BLaER1 treated with 17β-estradiol and CSF1 and Interleukin-3, amounts not matched to agents 10 nM and 100 nM (cell line): ENCODE results near the gene AFF1.

Source experiments
- H3K27ac ChIP-seq, 11 experiments: shearing (Covaris generic); formaldehyde crosslinking; 2 replicates each; pipeline ENCODE4 v1.8.1; 2022
- H3K27me3 ChIP-seq, 11 experiments: shearing (Covaris generic); formaldehyde crosslinking; 2 replicates each; pipeline ENCODE4 v1.8.1; 2022
- H3K36me3 ChIP-seq, 11 experiments: shearing (Covaris generic); formaldehyde crosslinking; 2 replicates each; pipeline ENCODE4 v1.8.1; 2022
- H3K4me1 ChIP-seq, 10 experiments: shearing (Covaris generic); formaldehyde crosslinking; 2 replicates each; pipeline ENCODE4 v1.8.1; 2022
- H3K4me2 ChIP-seq, 11 experiments: shearing (Covaris generic); formaldehyde crosslinking; 2 replicates each; pipeline ENCODE4 v1.8.1; 2022
- H3K4me3 ChIP-seq, 10 experiments: shearing (Covaris generic); formaldehyde crosslinking; 2 replicates each; pipeline ENCODE4 v1.8.1; 2022
- H3K9ac ChIP-seq, 11 experiments: shearing (Covaris generic); formaldehyde crosslinking; 2 replicates each; pipeline ENCODE4 v1.8.1; 2022
- H3K9me3 ChIP-seq, 11 experiments: shearing (Covaris generic); formaldehyde crosslinking; replicated peaks in 1 of 11; 2 replicates each; pipeline ENCODE4 v1.8.1; 2022
- H4K20me1 ChIP-seq, 11 experiments: shearing (Covaris generic); formaldehyde crosslinking; 2 replicates each; pipeline ENCODE4 v1.8.1; 2022
- Cebpa-rat ChIP-seq, 11 experiments: shearing (Covaris generic); IDR thresholded peaks; 2 replicates each; pipeline ENCODE4 v1.8.1; 2022

Gene AFF1

GRCh38 chr4:87037671-87038334, 103.0 kb downstream of the AFF1 start:
- H3K27ac ChIP-seq: peak overlapping the region in 10 of 11 experiments; percentile 10 to 49 (median 27); a peak in 14 of 22 replicates

GRCh38 chr4:87038837-87039615, 104.2 kb downstream of the AFF1 start:
- peak overlapping the region in 7 of 11 experiments; percentile 10 to 49 (median 26); a peak in 13 of 22 replicates for H3K27ac ChIP-seq
- H4K20me1 ChIP-seq: peaks cover 99 to 100% (median 100%) of the 10 kb centered on the region in 11 experiments
- peak overlapping the region in 1 of 11 experiments; percentile 11; a peak in 4 of 22 replicates for H3K9ac ChIP-seq
- peak overlapping the region; percentile 54 to 76 (median 69) for H3K4me2 ChIP-seq
- H3K9me3 ChIP-seq: no peaks in the 10 kb centered on the region
- H3K27me3 ChIP-seq: no peaks in the 10 kb centered on the region
- TF ChIP-seq Cebpa-rat (IDR thresholded peaks at IDR 0.05): no peak
- H3K4me1 ChIP-seq: peaks cover 81 to 100% (median 98%) of the 10 kb centered on the region in 10 experiments
- peaks cover 0 to 31% (median 13%) of the 10 kb centered on the region in 11 experiments; a peak in 11 of 22 replicates for H3K36me3 ChIP-seq
- no peak overlapping the region for H3K4me3 ChIP-seq

More at GRCh38 chr4:87037671-87038334, 103.0 kb downstream of the AFF1 start:
- H3K9me3 ChIP-seq: no peaks in the 10 kb centered on the region
- TF ChIP-seq Cebpa-rat (IDR thresholded peaks at IDR 0.05): no peak
- H3K4me1 ChIP-seq: peaks cover 84 to 100% (median 96%) of the 10 kb centered on the region in 10 experiments
- no peaks in the 10 kb centered on the region for H3K27me3 ChIP-seq
- H3K4me2 ChIP-seq: peak overlapping the region; percentile 54 to 76 (median 69)
- peaks cover 0 to 31% (median 13%) of the 10 kb centered on the region in 11 experiments; a peak in 11 of 22 replicates for H3K36me3 ChIP-seq
- H4K20me1 ChIP-seq: peaks cover 99 to 100% (median 100%) of the 10 kb centered on the region in 11 experiments
- no peak overlapping the region for H3K4me3 ChIP-seq
- peak overlapping the region in 2 of 11 experiments; percentile 6 to 14; a peak in 1 of 22 replicates for H3K9ac ChIP-seq

GRCh38 chr4:87041141-87041540, 106.3 kb downstream of the AFF1 start:
- H3K36me3 ChIP-seq: peaks cover 9 to 46% (median 25%) of the 10 kb centered on the region in 11 experiments; a peak in 21 of 22 replicates
- no peak overlapping the region for H3K9ac ChIP-seq
- H3K4me2 ChIP-seq: peak overlapping the region; percentile 2 to 75 (median 34); a peak in 12 of 22 replicates
- H3K27ac ChIP-seq: no peak overlapping the region
- peaks cover 99 to 100% (median 100%) of the 10 kb centered on the region in 11 experiments for H4K20me1 ChIP-seq
- no peak for TF ChIP-seq Cebpa-rat (IDR thresholded peaks at IDR 0.05)
- H3K27me3 ChIP-seq: no peaks in the 10 kb centered on the region
- H3K4me1 ChIP-seq: peaks cover 80 to 100% (median 97%) of the 10 kb centered on the region in 10 experiments
- no peaks in the 10 kb centered on the region for H3K9me3 ChIP-seq
- no peak overlapping the region for H3K4me3 ChIP-seq

GRCh38 chr4:87042221-87042620, 107.4 kb downstream of the AFF1 start:
- Histone ChIP-seq H3K27me3 (no peaks in the 10 kb centered on the region), H3K27ac (no peak overlapping the region), H4K20me1 (peaks cover 96 to 100% (median 100%) of the 10 kb centered on the region in 11 experiments), H3K4me1 (peaks cover 70 to 90% (median 86%) of the 10 kb centered on the region in 10 experiments), H3K9ac (no peak overlapping the region), H3K36me3 (peaks cover 19 to 57% (median 36%) of the 10 kb centered on the region in 11 experiments), H3K4me3 (no peak overlapping the region), H3K4me2 (peak overlapping the region; percentile 2 to 57 (median 25); a peak in 11 of 22 replicates), H3K9me3 (peaks cover 0 to 7% (median 0%) of the 10 kb centered on the region in 11 experiments; a peak in 2 of 22 replicates)
- no peak for TF ChIP-seq Cebpa-rat (IDR thresholded peaks at IDR 0.05)

- no peak overlapping the region for H3K4me3 ChIP-seq
- H3K4me2 ChIP-seq: peak overlapping the region in 7 of 11 experiments; percentile 1 to 57 (median 24); a peak in 9 of 22 replicates
- no peak overlapping the region for H3K9ac ChIP-seq
- H3K27ac ChIP-seq: no peak overlapping the region
- peaks cover 0 to 9% (median 0%) of the 10 kb centered on the region in 11 experiments; a peak in 2 of 22 replicates for H3K9me3 ChIP-seq
- no peaks in the 10 kb centered on the region for H3K27me3 ChIP-seq
- TF ChIP-seq Cebpa-rat (IDR thresholded peaks at IDR 0.05): no peak
- peaks cover 90 to 100% (median 97%) of the 10 kb centered on the region in 11 experiments for H4K20me1 ChIP-seq
- H3K36me3 ChIP-seq: peaks cover 29 to 67% (median 46%) of the 10 kb centered on the region in 11 experiments
- peaks cover 60 to 80% (median 76%) of the 10 kb centered on the region in 10 experiments for H3K4me1 ChIP-seq
Observed at GRCh38 chr4:87042986-87043820, 108.4 kb downstream of the AFF1 start.

- Histone ChIP-seq H3K4me3 (no peak overlapping the region), H3K27me3 (no peaks in the 10 kb centered on the region), H4K20me1 (peaks cover 86 to 100% (median 94%) of the 10 kb centered on the region in 11 experiments)
Observed at GRCh38 chr4:87044511-87045233, 109.9 kb downstream of the AFF1 start.

GRCh38 chr4:87045234-87045558, 110.4 kb downstream of the AFF1 start:
- peaks cover 85 to 100% (median 94%) of the 10 kb centered on the region in 11 experiments for H4K20me1 ChIP-seq
- peaks cover 49 to 73% (median 59%) of the 10 kb centered on the region in 11 experiments for H3K36me3 ChIP-seq
- peak overlapping the region in 2 of 11 experiments; percentile 1 to 13; a peak in 2 of 22 replicates for H3K27ac ChIP-seq
- no peak overlapping the region for H3K4me3 ChIP-seq
- H3K4me1 ChIP-seq: peaks cover 44 to 79% (median 68%) of the 10 kb centered on the region in 10 experiments
- H3K9ac ChIP-seq: no peak overlapping the region
- no peak for TF ChIP-seq Cebpa-rat (IDR thresholded peaks at IDR 0.05)
- no peaks in the 10 kb centered on the region for H3K27me3 ChIP-seq
- H3K4me2 ChIP-seq: peak overlapping the region in 8 of 11 experiments; percentile 0 to 66 (median 41); a peak in 9 of 22 replicates
- H3K9me3 ChIP-seq: peaks cover 0 to 9% (median 0%) of the 10 kb centered on the region in 11 experiments; a peak in 2 of 22 replicates

More at GRCh38 chr4:87044511-87045233, 109.9 kb downstream of the AFF1 start:
- TF ChIP-seq Cebpa-rat (IDR thresholded peaks at IDR 0.05): no peak
- Histone ChIP-seq H3K27ac (peak overlapping the region in 2 of 11 experiments; percentile 1 to 13; a peak in 2 of 22 replicates), H3K36me3 (peaks cover 44 to 73% (median 59%) of the 10 kb centered on the region in 11 experiments), H3K9ac (no peak overlapping the region), H3K4me2 (peak overlapping the region; percentile 0 to 66 (median 27); a peak in 15 of 22 replicates), H3K4me1 (peaks cover 45 to 79% (median 67%) of the 10 kb centered on the region in 10 experiments), H3K9me3 (peaks cover 0 to 9% (median 0%) of the 10 kb centered on the region in 11 experiments; a peak in 2 of 22 replicates)
